ENCODE measurements around the gene TUBA1B. TPM values are rescaled to one million over a fixed set of nuclear protein-coding genes. Genes with fewer than 3 reads are reported as not detected.
"Not testable (repeated sequence)": the region's sequence is repeated elsewhere in the genome, so short reads cannot be mapped to it uniquely, and the experiment has no call there.

TUBA1B gene
- 1,474 and 1,482 TPM in 2 replicates for total RNA-seq

DNA sequence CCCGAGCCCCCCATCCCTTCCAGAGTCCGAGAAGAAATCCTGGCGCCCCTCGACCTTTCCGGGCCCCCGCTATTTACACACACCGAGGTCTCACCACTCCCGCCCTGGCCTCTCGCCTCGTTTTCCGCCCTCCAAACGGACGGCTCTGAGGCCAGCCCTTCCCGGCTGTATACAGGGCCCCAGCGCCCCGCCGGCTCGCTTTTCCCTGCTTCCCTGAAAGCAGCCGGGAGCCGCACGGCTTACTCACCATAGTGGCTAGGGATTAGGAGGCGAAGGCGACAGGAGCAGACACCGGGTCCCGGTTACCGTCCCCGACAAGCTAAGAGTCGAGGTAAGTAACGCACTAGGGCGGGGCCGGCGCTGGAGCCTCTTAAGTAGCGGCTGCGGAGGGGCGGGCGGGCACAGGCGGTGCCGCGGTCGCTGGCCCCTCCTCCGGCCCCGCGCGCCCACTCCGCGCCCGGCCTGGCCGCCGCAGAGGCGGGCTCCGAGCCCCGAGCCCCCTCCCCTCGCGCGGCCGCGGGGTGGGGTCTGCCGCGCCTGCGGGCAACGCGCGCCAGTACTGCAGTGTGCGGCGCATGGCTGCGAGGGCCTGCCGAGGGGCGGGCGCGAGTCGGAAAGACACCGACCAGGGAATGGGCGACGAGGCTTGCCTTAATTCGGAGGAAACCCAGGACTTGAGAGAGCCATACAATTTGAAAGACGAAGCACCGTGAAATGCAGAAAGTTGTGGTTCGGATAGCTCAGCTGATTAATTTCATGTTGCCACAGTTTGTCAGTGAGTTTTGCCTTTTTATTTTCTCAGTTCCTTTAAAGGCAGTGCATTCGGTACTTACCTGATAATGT, at the start of gene TUBA1B:
Gene TUBA1B, minus strand, starts transcription at position 345 of the 843 bp plus-strand sequence. Its CDS starts 95 bp downstream, at position 250.
- intact Hi-C loops (cut with micrococcal nuclease), result loop anchor here (1.0 to 5.0 kb wide), 8 partner anchors 58 to 611 kb away; partner anchors contain the start of genes CCNT1, KANSL2, PRKAG1 and PRPF40B

DNA sequence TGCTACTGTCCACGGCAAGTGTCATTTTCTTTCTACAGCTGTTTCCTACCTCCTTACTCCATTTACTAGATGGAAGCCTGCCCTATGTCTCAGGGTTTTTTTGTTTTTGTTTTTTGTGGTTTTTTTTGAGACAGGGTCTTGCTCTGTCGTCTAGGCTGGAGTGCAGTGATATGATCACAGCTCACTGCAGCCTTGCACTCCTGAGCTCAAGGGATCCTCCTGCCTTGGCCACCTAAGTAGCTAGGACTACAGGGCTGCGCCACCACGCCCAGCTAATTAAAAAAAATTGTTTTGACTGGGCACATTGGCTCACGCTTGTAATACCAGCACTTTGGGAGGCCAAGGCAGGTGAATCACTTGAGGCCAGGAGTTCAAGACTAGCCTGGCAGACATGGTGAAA, 43.0 kb upstream of the TUBA1B start:
- intact Hi-C loops (cut with micrococcal nuclease), result no loop called here

GRCh38 chr12:49170924-49171323, 39.7 kb upstream of the TUBA1B start:
- intact Hi-C loops (cut with micrococcal nuclease), result no loop called here

DNA sequence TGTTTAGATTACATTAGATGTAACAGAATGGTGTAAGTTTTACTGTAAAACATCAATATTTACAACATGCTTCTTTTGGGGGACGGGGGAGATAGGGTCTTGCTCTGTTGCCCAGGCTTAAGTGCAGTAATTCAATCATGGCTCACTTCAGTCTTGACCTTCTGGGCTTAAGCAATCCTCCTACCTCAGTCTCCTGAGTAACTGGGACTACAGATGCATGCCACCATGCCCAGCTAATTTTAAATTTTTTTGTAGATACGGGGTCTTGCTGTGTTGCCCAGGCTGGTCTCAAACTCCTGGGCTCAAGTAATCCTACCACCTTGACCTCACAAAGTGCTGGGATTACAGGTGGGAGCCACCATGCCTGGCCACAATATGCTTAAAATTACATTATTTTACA, 33.9 kb upstream of the TUBA1B start:
- intact Hi-C loops (cut with micrococcal nuclease), result no loop called here

DNA sequence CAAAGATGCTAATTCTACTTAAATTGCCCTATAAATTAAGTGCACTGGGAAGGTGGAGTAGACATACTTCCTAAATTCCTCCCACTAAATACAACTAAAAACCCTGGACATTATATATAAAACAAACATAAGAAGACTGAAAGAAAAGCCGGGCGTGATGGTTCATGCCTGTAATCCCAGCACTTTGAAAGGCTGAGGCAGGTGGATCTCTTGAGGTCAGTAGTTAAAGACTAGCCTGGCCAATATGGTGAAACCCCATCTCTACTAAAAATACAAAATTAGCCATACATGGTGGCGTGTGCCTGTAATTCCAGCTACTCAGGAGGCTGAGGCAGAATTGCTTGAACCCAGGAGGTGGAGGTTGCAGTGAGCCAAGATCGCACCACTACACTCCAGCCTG, 30.7 kb upstream of the TUBA1B start:
- intact Hi-C loops (cut with micrococcal nuclease), result not testable (repeated sequence)

- intact Hi-C loops (cut with micrococcal nuclease), result no loop called here
Measured at GRCh38 chr12:49161092-49161795, 30.0 kb upstream of the TUBA1B start.

GRCh38 chr12:49160399-49160798, 29.2 kb upstream of the TUBA1B start:
- intact Hi-C loops (cut with micrococcal nuclease), result no loop called here

DNA sequence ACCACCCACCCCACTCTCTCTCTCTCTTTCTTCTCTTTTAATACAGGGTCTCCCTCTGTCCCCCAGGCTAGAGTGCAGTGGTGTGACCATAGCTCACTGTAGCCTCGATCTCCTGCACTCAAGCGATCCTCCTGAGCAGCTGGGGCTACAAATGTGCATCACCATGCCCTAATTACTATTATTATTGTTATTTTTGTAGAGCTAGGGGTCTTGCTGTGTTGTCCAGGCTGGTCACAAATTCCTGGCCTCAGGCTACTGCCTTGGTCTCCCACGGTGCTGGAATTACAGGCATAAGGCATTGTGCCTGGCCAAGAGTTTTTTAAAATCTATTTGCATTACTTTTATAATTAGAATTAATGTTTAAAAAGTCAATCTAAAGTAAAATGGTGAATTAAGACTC, 23.0 kb upstream of the TUBA1B start:
- intact Hi-C loops (cut with micrococcal nuclease), result no loop called here

DNA sequence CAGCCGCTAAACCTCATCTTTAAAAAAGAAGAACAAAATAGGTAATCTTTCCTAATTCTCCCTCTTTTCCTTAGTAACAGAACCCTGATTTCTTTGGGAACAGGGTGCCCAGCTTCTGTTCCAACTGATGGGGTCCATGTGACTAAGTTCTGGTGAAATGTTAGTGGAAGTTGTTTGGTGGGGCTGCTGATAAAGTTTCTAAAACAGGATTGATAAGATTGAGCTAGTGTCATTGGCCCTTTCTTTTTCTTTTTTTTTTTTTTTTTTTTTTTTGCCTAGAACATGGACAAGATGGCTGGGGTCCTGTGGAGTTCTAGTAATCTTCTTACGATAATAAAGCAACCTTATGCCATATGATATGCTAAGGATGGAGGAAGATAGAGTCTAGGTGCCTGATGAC, 16.2 kb upstream of the TUBA1B start:
- intact Hi-C loops (cut with micrococcal nuclease), result no loop called here

DNA sequence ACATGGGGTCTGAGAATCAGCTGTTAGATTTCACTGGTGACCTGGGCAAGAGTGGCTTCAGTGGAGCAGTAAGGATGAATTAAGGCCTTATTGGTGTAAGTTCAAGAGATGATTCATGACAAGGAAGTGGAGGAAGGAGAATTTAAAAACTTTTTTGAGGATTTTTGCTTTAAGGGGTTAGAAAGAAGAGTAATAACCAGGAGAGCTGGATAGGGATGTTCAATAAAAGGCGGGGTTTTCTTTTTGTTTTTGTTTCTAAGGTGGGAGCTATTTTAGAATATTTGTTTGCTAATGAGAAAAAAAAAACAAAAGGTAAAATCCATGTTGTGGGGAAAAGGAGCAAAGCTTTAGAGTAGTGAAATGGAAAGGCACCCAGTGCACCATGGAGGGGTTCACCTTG, 15.2 kb upstream of the TUBA1B start:
- intact Hi-C loops (cut with micrococcal nuclease), result no loop called here

DNA sequence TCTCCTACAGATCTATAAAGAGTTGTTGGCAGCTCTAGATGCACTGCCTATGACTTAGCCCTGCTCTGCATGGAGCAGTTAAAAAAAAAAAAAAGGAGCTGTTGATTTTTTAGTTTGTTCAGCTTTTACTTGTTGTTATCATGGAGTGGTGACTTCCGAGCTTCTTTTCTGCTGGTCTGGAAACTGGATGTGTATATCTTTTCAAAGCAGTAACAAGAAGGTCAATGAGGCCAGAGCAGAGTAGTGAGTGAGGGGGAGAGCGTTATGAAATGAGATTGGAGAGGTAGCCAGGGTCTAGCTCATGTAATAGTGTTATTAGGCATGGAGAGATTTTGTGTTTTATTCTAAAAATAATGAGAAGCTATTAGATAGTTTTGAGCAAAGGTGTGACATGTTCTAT, 13.2 kb upstream of the TUBA1B start:
- intact Hi-C loops (cut with micrococcal nuclease), result no loop called here

DNA sequence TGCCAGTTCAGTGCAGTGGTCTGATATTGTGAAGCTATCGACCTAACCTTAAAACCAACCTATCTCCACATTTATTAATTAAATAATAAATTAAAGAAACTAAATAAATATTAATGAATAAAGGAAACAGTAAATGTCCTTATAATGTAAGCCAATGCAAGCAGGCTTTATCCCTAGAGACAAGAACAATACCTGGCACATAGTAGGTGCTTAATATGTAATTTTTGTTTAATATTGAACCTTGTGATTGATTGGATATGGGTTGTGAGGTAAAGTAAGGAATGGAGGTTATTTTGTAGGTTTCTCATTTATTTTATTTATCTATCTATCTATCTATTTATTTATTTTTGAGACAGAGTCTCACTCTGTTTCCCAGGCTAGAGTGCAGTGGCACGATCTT, 7.8 kb upstream of the TUBA1B start:
- intact Hi-C loops (cut with micrococcal nuclease), result no loop called here

- intact Hi-C loops (cut with micrococcal nuclease), result no loop called here
Measured at GRCh38 chr12:49138587-49138986, 7.4 kb upstream of the TUBA1B start.

- intact Hi-C loops (cut with micrococcal nuclease), result no loop called here
Measured at GRCh38 chr12:49137476-49137875, 6.3 kb upstream of the TUBA1B start.

DNA sequence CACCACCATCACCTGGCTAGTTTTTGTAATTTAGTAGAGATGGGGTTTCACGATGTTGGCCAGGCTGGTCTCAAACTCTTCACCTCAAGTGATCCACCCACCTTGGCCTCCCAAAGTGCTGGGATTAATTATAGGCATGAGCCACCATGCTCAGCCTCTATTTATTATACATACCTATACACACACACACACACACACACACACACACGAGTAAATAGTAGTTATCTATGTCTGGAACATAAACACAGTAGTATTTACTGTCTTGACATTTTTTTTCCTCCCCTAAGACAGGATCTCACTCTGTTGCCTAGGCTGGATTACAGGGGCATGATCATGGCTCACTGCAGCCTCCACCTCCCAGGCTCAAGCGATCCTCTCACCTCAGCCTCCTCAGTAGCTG, 5.8 kb upstream of the TUBA1B start:
- intact Hi-C loops (cut with micrococcal nuclease), result not testable (repeated sequence)

- intact Hi-C loops (cut with micrococcal nuclease), result loop anchor here (5.0 kb wide), 3 partner anchors 69 to 609 kb away; partner anchors contain the start of genes CCNT1 and TMBIM6
Measured at GRCh38 chr12:49133590-49133989, 2.4 kb upstream of the TUBA1B start.

DNA sequence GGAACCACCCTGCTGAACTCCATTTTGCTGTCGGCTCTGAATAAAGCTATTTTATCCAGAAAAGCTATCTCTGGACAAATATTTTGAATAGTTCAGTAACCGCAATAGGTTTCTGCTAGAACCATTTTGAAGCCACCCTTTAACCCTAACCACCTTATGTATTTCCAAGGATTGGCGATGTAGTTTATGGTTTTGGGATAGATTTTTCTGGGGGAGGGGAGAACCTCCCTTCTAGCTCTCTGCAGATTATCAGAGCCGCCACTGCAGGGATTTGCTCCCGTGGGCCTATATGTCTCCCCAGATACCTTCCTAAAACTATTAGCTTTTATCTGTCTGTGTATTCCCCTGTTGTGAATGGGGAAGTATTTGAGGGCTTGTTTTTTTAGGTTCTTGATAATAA, 1.8 kb upstream of the TUBA1B start:
- intact Hi-C loops (cut with micrococcal nuclease), result loop anchor here (5.0 kb wide), 3 partner anchors 69 to 609 kb away; partner anchors contain the start of genes CCNT1 and TMBIM6

- intact Hi-C loops (cut with micrococcal nuclease), result loop anchor here (1.0 to 5.0 kb wide), 8 partner anchors 57 to 610 kb away; partner anchors contain the start of genes CCNT1, KANSL2, PRKAG1 and PRPF40B
Measured at GRCh38 chr12:49131894-49132461, 783 bp upstream of the TUBA1B start.

- intact Hi-C loops (cut with micrococcal nuclease), result loop anchor here (1.0 to 5.0 kb wide), 16 partner anchors 20 to 612 kb away; partner anchors contain the start of genes CCNT1, DDX23, KANSL2 and LMBR1L
Measured at GRCh38 chr12:49130151-49131050, 794 bp downstream of the TUBA1B start.

DNA sequence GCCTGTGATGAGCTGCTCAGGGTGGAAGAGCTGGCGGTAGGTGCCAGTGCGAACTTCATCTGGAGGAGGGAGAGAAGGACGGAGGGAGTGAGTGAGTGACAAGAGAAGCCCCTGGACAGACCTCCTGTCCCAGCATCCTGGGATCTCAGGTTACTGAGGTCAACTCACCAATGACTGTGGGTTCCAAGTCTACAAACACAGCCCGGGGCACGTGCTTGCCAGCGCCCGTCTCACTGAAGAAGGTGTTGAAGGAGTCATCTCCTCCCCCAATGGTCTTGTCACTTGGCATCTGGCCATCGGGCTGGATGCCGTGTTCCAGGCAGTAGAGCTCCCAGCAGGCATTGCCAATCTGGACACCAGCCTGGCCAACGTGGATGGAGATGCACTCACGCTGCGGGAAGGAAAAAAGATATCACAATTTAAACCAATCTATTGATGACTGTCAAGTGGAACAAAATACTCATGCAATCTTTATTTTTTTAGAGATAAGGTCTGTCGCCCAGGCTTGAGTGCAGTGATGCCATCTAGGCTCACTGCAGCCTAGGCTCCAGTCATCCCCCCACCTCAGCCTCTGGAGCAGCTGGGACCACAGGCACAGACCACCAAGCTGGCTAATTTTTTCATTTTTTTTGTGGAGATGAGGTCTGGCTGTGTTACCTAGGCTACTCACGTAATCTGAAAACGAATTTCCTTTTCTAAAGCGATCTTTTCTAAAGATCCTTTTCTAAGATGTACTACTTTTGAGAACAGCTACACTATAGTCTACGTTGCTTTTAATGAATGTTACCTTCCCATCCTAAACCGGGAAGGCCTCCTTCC, 1.7 kb downstream of the TUBA1B start:
- intact Hi-C loops (cut with micrococcal nuclease), result loop anchor here (1.0 to 5.0 kb wide), 12 partner anchors 19 to 613 kb away; partner anchors contain the start of genes CCNT1, DDX23, LMBR1L and MCRS1

Measured in T-helper 1 cell treated with Interleukin-12 subunit alpha and Interleukin-12 subunit beta and Interleukin-4 antibody, amounts not matched to agents 30 ng/mL and 1 ng/mL, for 36 hours (primary cell).